GM12875 (cell line): Measurements from ENCODE around the gene CTRB2.

Source experiments
- H3K4me3 ChIP-seq: one replicate; pipeline ENCODE4 v1.5.1; 2011; ENCODE audit warnings: low read depth, low read length, control low read depth
- CTCF ChIP-seq: IDR thresholded peaks from 2 replicates; pipeline ENCODE4 v1.5.1; 2011; ENCODE audit warnings: low read depth, mild to moderate bottlenecking, control low read depth, inconsistent platforms, low read length, moderate library complexity, borderline replicate concordance; ENCODE audit not compliant: insufficient read depth

Gene CTRB2

GRCh38 chr16:75239542-75240122 is 32.7 kb upstream of the CTRB2 start:
- H3K4me3 ChIP-seq: no peak overlapping the region
- no peak for TF ChIP-seq CTCF

- H3K4me3 ChIP-seq: no peak overlapping the region
- no peak for TF ChIP-seq CTCF
Measured at GRCh38 chr16:75238853-75239541, 32.0 kb upstream of the CTRB2 start.

GRCh38 chr16:75238132-75238852 is 31.3 kb upstream of the CTRB2 start:
- H3K4me3 ChIP-seq: no peak overlapping the region
- no peak for TF ChIP-seq CTCF

- no peak for TF ChIP-seq CTCF
- H3K4me3 ChIP-seq: no peak overlapping the region
Measured at GRCh38 chr16:75237398-75238131, 30.6 kb upstream of the CTRB2 start.

- no peak for TF ChIP-seq CTCF
- H3K4me3 ChIP-seq: no peak overlapping the region
Measured at GRCh38 chr16:75236736-75237397, 29.9 kb upstream of the CTRB2 start.

- no peak for TF ChIP-seq CTCF
- H3K4me3 ChIP-seq: no peak overlapping the region
Measured at GRCh38 chr16:75236232-75236631, 29.3 kb upstream of the CTRB2 start.
